Gastrocnemius medialis (tissue), 4 donors: ENCODE results near the gene ALOX5. TPM values are rescaled to one million over a fixed set of nuclear protein-coding genes. Genes with fewer than 3 reads are reported as not detected.

Source experiments
- ATAC-seq, 2 donors: fragments of 150-250 bp; one replicate each; pipeline ENCODE4 v1.9.1; 2016
- DNase-seq, 2 donors: peaks; one replicate each; pipeline ENCODE4 v3.0.0-alpha.2; 2019
- H3K27ac ChIP-seq, 4 donors: fragments of 200-600 bp; sonication (generic); 1 replicate in 1 of 4; 2 replicates in 3 of 4; pipeline ENCODE4 v1.5.1; 2016 to 2018; ENCODE audit warnings: mild to moderate bottlenecking in 2 of 4, moderate library complexity in 1 of 4
- H3K27me3 ChIP-seq, 3 donors: fragments of 200-600 bp; sonication (generic) in 2 of 3; 1 replicate in 1 of 3; 2 replicates in 2 of 3; pipeline versions ENCODE4 v1.5.1 to v1.6.0; 2016 to 2019; ENCODE audit warnings: mild to moderate bottlenecking in 1 of 3, moderate library complexity in 1 of 3
- H3K36me3 ChIP-seq, 2 donors: fragments of 200-600 bp; sonication (generic) in 1 of 2; one replicate each; pipeline ENCODE4 v1.5.1; 2017 to 2018
- H3K4me1 ChIP-seq, 2 donors: fragments of 200-600 bp; sonication (generic) in 1 of 2; one replicate each; pipeline ENCODE4 v1.5.1; 2016 to 2017; ENCODE audit warnings: mild to moderate bottlenecking in 2 of 2
- H3K4me3 ChIP-seq, 4 donors: fragments of 200-600 bp; sonication (generic) in 3 of 4; 1 replicate in 1 of 4; 2 replicates in 3 of 4; pipeline ENCODE4 v1.5.1; 2016 to 2019; ENCODE audit warnings: mild to moderate bottlenecking in 2 of 4
- H3K9me3 ChIP-seq, 3 donors: fragments of 200-600 bp; sonication (generic) in 2 of 3; 1 replicate in 1 of 3; 2 replicates in 2 of 3; pipeline ENCODE4 v1.5.1; 2016 to 2019
- POLR2A ChIP-seq, 2 donors: fragments of 450-650 bp; IDR thresholded peaks; one replicate each; pipeline ENCODE4 v1.6.1; 2017; ENCODE audit warnings: antibody characterized with exemption in 2 of 2, mild to moderate bottlenecking in 2 of 2, moderate library complexity in 2 of 2
- in situ Hi-C, 4 donors: fragments of 200-750 bp; cut with MboI; loops; one replicate each; pipeline versions ENCODE4 v1.15.0 to v1.8.0; 2017; ENCODE audit warnings: low sequenced_read_pairs in 4 of 4
- intact Hi-C: fragments of 100-400 bp; cut with DNase I; formaldehyde crosslinking; loops from one replicate; pipeline ENCODE4 v1.15.1; 2023; ENCODE audit warnings: low total_unique reads
- total RNA-seq, 4 donors: library from RNA; depleted of rRNA; stranded (reverse); fragments of >200 nt; gene quantifications; one replicate each; pipeline versions ENCODE4 v1.1.0 to v1.2.3, GENCODE V29; 2016
- TF ChIP-seq, protein P1 (sequence below), 5 experiments: fragments of 450-650 bp in 3 of 5; fragments of 200-600 bp in 2 of 5; sonication (generic) in 2 of 5; IDR thresholded peaks in 4 of 5; conservative IDR thresholded peaks in 1 of 5; 1 replicate in 4 of 5; 2 replicates in 1 of 5; pipeline ENCODE4 v1.5.1; 2016 to 2019; ENCODE audit warnings: antibody characterized with exemption in 5 of 5, mild to moderate bottlenecking in 3 of 5, moderate library complexity in 3 of 5

The ALOX5 gene
- total RNA-seq, 4 donors from 2014 or later: 1.5 to 10.8 (median 4.2) TPM

DNA sequence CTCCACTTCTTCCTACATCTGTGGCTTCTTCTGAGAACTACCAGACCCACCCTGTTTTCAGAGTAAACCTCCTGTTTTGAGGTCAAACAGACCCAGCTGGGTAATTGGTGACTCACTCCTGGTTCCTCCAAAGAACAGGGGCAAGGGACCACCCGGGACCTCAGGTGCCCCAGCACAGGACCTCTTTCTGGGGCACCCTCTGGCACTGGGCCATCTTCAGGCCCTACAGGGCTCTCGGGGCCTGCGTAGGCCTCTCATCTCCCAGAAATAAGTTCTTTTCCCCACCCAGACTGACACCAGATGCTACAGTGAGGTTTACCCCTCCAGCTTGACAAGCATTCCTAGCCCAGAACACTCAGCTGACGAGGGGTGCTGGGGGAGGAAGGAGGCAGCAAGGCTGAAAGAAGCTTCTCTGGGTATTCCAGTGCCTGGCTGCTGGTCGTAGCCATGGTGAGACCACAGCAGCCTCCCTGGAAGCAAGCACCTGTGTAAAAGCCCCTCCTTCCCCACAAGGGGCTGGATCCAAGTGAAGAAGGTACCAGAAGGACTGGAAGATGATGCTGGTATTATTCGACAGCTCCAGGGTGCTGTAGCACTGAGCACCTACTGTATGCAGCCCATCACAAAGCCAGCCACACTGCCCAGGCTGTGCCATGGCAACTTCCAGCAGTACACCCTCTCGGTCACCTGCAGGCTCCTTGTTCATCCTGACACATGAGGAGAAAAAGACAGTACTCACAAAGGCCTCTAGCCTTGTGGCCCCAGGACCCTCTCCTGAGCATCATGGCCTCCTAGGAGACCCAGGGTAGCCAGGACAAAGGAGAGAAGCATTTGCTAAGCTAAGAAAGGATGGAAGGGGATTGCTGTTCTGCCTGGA, 47.4 kb downstream of the ALOX5 start:
- in situ Hi-C loops: no loop called here
- intact Hi-C loops: loop anchor here (2.0 to 10.0 kb wide), 2 partner anchors 23 to 427 kb away; no protein-coding TSS in a partner anchor
- no peak overlapping the region for H3K4me3 ChIP-seq
- no peaks in the 10 kb centered on the region for H3K36me3 ChIP-seq
- DNase-seq (no peak), ATAC-seq (no peak)
- H3K27me3 ChIP-seq: peaks cover 0 to 3% (median 0%) of the 10 kb centered on the region in 3 donors
- peaks cover 21 to 27% of the 10 kb centered on the region in 2 donors for H3K4me1 ChIP-seq
- H3K27ac ChIP-seq: peak overlapping the region in 2 of 4 donors; percentile 76 to 81
- no peaks in the 10 kb centered on the region for H3K9me3 ChIP-seq
- TF ChIP-seq POLR2A (IDR thresholded peaks at IDR 0.05): no peak
- TF ChIP-seq, protein P1, sequence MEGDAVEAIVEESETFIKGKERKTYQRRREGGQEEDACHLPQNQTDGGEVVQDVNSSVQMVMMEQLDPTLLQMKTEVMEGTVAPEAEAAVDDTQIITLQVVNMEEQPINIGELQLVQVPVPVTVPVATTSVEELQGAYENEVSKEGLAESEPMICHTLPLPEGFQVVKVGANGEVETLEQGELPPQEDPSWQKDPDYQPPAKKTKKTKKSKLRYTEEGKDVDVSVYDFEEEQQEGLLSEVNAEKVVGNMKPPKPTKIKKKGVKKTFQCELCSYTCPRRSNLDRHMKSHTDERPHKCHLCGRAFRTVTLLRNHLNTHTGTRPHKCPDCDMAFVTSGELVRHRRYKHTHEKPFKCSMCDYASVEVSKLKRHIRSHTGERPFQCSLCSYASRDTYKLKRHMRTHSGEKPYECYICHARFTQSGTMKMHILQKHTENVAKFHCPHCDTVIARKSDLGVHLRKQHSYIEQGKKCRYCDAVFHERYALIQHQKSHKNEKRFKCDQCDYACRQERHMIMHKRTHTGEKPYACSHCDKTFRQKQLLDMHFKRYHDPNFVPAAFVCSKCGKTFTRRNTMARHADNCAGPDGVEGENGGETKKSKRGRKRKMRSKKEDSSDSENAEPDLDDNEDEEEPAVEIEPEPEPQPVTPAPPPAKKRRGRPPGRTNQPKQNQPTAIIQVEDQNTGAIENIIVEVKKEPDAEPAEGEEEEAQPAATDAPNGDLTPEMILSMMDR (IDR thresholded peaks at IDR 0.05 in 4 of 5, conservative IDR thresholded peaks at IDR 0.05 in 1 of 5): no peak

DNA sequence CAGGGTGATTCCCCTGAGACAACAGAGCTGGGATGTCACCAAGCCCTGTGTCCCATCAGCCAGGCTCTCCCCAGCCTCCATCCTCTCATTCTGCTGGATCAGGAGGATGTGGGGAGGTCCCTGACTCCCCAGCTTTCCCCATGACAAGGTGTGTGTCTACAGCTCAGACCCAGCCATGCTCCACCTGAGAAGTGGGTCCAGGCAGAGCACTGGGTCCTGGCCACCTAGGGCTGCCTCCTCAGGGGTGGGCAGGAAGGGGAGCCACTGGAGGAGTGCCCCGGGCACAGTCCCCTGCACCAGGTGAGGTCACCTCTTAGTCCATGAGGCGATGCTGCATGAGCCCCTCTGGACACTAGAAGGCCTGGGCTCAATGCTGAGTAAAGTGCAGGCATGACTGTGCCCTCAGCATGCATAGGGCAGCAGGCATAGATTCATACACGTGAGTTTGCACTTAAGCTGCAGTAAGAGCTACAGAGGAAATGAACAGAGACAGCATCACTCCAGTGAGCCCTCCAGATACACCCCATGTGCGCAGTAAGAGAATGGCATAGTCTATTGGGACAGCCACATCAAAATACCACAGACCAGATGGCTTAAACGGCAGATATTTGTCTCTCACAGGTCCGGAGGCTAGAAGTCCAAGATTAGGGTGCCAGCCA, 48.3 kb downstream of the ALOX5 start:
- H3K27me3 ChIP-seq: peaks cover 0 to 3% (median 0%) of the 10 kb centered on the region in 3 donors
- no peak for DNase-seq
- TF ChIP-seq, protein P1 (IDR thresholded peaks at IDR 0.05 in 4 of 5, conservative IDR thresholded peaks at IDR 0.05 in 1 of 5): no peak
- TF ChIP-seq POLR2A (IDR thresholded peaks at IDR 0.05): no peak
- no peak overlapping the region for H3K27ac ChIP-seq
- intact Hi-C loops: loop anchor here (10.0 kb wide), 1 partner anchor 428 kb away; no protein-coding TSS in a partner anchor
- in situ Hi-C loops: no loop called here
- no peak for ATAC-seq
- peaks cover 21 to 27% of the 10 kb centered on the region in 2 donors for H3K4me1 ChIP-seq
- H3K9me3 ChIP-seq: no peaks in the 10 kb centered on the region
- H3K4me3 ChIP-seq: no peak overlapping the region
- H3K36me3 ChIP-seq: no peaks in the 10 kb centered on the region

DNA sequence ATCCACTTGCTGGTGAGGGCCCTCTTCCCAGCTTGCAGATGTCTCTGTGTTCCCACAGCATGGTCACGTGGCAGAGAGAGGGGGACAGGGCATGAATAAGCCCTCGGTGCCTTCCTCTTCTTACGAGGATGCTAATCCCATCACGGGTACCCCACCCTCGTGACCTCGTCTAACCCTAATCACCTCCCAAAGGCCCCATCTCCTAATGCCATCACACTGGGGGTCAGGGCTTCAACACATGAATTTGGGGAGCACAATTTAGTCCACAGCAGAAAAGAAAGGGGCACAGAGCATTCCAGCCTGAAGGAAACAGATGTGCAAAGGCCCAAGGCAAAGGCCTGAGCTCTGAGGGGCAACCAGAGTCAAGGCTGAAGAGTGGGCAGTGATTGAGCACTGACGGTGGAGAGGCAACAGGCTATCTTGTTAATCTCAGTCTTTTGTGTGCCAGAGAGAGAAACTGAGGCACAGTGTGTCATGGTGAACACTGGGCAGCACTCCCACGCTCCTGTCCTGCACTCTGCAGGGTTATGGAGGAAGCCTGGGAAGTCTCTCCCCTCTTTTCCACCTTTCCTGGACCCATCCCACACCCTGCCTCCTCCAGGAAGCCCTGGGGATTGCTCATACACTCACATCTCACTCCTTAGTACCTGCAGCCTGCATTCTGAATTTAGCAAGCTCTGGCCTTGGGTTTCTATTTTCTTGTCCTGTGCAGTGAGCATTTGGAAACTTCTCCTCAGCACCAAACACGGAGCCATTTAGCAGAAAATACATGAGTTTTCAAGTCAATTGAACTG, 49.0 kb downstream of the ALOX5 start:
- Histone ChIP-seq H3K4me3 (no peak overlapping the region), H3K27me3 (peaks cover 0 to 3% (median 0%) of the 10 kb centered on the region in 3 donors), H3K9me3 (no peaks in the 10 kb centered on the region), H3K4me1 (peaks cover 21 to 27% of the 10 kb centered on the region in 2 donors), H3K36me3 (no peaks in the 10 kb centered on the region), H3K27ac (no peak overlapping the region)
- DNase-seq (no peak), ATAC-seq (no peak)
- in situ Hi-C loops: no loop called here
- TF ChIP-seq, protein P1 (IDR thresholded peaks at IDR 0.05 in 4 of 5, conservative IDR thresholded peaks at IDR 0.05 in 1 of 5): no peak
- TF ChIP-seq POLR2A (IDR thresholded peaks at IDR 0.05): no peak
- intact Hi-C loops: loop anchor here (10.0 kb wide), 1 partner anchor 428 kb away; no protein-coding TSS in a partner anchor

DNA sequence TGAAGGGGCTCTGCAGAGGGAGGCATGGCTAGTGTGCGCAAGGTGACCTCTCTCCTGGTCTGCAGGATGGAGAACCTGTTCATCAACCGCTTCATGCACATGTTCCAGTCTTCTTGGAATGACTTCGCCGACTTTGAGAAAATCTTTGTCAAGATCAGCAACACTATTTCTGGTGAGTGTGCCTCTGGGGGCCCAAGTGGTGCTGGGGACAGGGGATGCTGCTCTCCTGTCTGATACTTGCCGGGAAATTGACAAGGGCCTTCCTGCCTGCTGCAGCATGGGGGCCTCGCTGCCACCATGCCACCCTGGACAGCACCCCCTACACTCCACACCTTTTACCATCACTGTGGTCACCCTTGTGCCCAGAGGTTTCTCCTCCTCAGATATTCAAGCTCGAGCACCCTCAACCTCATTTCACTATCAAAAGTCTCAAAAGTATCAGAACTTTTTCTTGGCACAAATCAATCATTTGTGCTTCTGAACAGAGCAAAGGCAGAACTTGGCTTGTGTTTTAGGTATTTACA, 50.0 kb downstream of the ALOX5 start:
- Histone ChIP-seq H3K9me3 (no peaks in the 10 kb centered on the region), H3K27ac (no peak overlapping the region), H3K4me1 (peaks cover 17 to 20% of the 10 kb centered on the region in 2 donors), H3K27me3 (peaks cover 0 to 6% (median 5%) of the 10 kb centered on the region in 3 donors), H3K4me3 (no peak overlapping the region), H3K36me3 (no peaks in the 10 kb centered on the region)
- intact Hi-C loops (loop anchor here (10.0 kb wide), 1 partner anchor 429 kb away; no protein-coding TSS in a partner anchor), in situ Hi-C loops (no loop called here)
- DNase-seq (no peak), ATAC-seq (no peak)
- no peak for TF ChIP-seq POLR2A (IDR thresholded peaks at IDR 0.05)
- TF ChIP-seq, protein P1 (IDR thresholded peaks at IDR 0.05 in 4 of 5, conservative IDR thresholded peaks at IDR 0.05 in 1 of 5): no peak
